ENCODE results near the gene LAIR2. TPM values are rescaled to one million over a fixed set of nuclear protein-coding genes. Genes with fewer than 3 reads are reported as not detected.

LAIR2 gene
- total RNA-seq, 2 donors from 2014 or later, result 0.83 to 14.2 TPM

GRCh38 chr19:54470991-54471782 is 31.4 kb upstream of the LAIR2 start:
- Mint-ChIP-seq H3K36me3 (ENCODE audit: insufficient read depth in 2 of 2) (no peaks in the 10 kb centered on the region), H3K4me1 (ENCODE audit: low read depth) (peaks cover 22% of the 10 kb centered on the region), H3K27ac (no peak overlapping the region), H3K4me3 (peak overlapping the region; percentile 43 to 59), H3K9me3 (no peaks in the 10 kb centered on the region), H3K27me3 (ENCODE audit: low read depth) (peaks cover 34% of the 10 kb centered on the region)
- DNase-seq (no peak), ATAC-seq (replicated peaks in 1 of 2) (peak; percentile 53 to 56)

- H3K4me1 Mint-ChIP-seq (ENCODE audit: low read depth), result peaks cover 22% of the 10 kb centered on the region
- H3K36me3 Mint-ChIP-seq (ENCODE audit: insufficient read depth in 2 of 2), result no peaks in the 10 kb centered on the region
- peak within 1 kb of the TSS; percentile 1 to 2 for H3K4me3 Mint-ChIP-seq
- H3K27me3 Mint-ChIP-seq (ENCODE audit: low read depth), result peaks cover 55% of the 10 kb centered on the region
- ATAC-seq (replicated peaks in 1 of 2), result peak in 1 of 2 donors; percentile 15
- DNase-seq, result no peak
- no peak within 1 kb of the TSS for H3K27ac Mint-ChIP-seq
- no peaks in the 10 kb centered on the region for H3K9me3 Mint-ChIP-seq
Measured at GRCh38 chr19:54473071-54473891, 29.4 kb upstream of the LAIR2 start, which contains the start of gene CDC42EP5. CDC42EP5 (minus strand) TSS chr19:54473296; CDS start chr19:54465547, 7,749 bp downstream.

- Mint-ChIP-seq H3K27me3 (ENCODE audit: low read depth) (peaks cover 55% of the 10 kb centered on the region), H3K4me1 (ENCODE audit: low read depth) (peaks cover 22% of the 10 kb centered on the region), H3K9me3 (no peaks in the 10 kb centered on the region), H3K36me3 (ENCODE audit: insufficient read depth in 2 of 2) (no peaks in the 10 kb centered on the region), H3K27ac (no peak overlapping the region), H3K4me3 (no peak overlapping the region)
- DNase-seq, result no peak
- ATAC-seq (replicated peaks in 1 of 2), result no peak
Measured at GRCh38 chr19:54473892-54474372, 28.7 kb upstream of the LAIR2 start.

- DNase-seq (no peak), ATAC-seq (replicated peaks in 1 of 2) (no peak)
- no peak overlapping the region for H3K27ac Mint-ChIP-seq
- no peak overlapping the region for H3K4me3 Mint-ChIP-seq
- H3K9me3 Mint-ChIP-seq, result no peaks in the 10 kb centered on the region
- H3K36me3 Mint-ChIP-seq (ENCODE audit: insufficient read depth in 2 of 2), result no peaks in the 10 kb centered on the region
- H3K27me3 Mint-ChIP-seq (ENCODE audit: low read depth), result peaks cover 49% of the 10 kb centered on the region
- peaks cover 11% of the 10 kb centered on the region for H3K4me1 Mint-ChIP-seq (ENCODE audit: low read depth)
Measured at GRCh38 chr19:54475706-54476105, 26.9 kb upstream of the LAIR2 start.

- Mint-ChIP-seq H3K4me3 (no peak overlapping the region), H3K27me3 (ENCODE audit: low read depth) (peaks cover 57% of the 10 kb centered on the region), H3K36me3 (ENCODE audit: insufficient read depth in 2 of 2) (no peaks in the 10 kb centered on the region), H3K4me1 (ENCODE audit: low read depth) (peaks cover 17% of the 10 kb centered on the region), H3K27ac (no peak overlapping the region), H3K9me3 (no peaks in the 10 kb centered on the region)
- ATAC-seq (replicated peaks in 1 of 2), result no peak
- no peak for DNase-seq
Measured at GRCh38 chr19:54477650-54478049, 25.0 kb upstream of the LAIR2 start.

GRCh38 chr19:54478677-54479266 is 23.9 kb upstream of the LAIR2 start:
- Mint-ChIP-seq H3K4me3 (no peak overlapping the region), H3K9me3 (no peaks in the 10 kb centered on the region), H3K27ac (no peak overlapping the region), H3K4me1 (ENCODE audit: low read depth) (peaks cover 8% of the 10 kb centered on the region), H3K27me3 (ENCODE audit: low read depth) (peaks cover 48% of the 10 kb centered on the region), H3K36me3 (ENCODE audit: insufficient read depth in 2 of 2) (no peaks in the 10 kb centered on the region)
- DNase-seq, result no peak
- peak in 1 of 2 donors; percentile 36 for ATAC-seq (replicated peaks in 1 of 2)

GRCh38 chr19:54480051-54480450 is 22.6 kb upstream of the LAIR2 start:
- no peak for DNase-seq
- no peaks in the 10 kb centered on the region for H3K36me3 Mint-ChIP-seq (ENCODE audit: insufficient read depth in 2 of 2)
- peaks cover 8% of the 10 kb centered on the region for H3K4me1 Mint-ChIP-seq (ENCODE audit: low read depth)
- H3K9me3 Mint-ChIP-seq, result no peaks in the 10 kb centered on the region
- no peak overlapping the region for H3K27ac Mint-ChIP-seq
- peaks cover 52% of the 10 kb centered on the region for H3K27me3 Mint-ChIP-seq (ENCODE audit: low read depth)
- no peak overlapping the region for H3K4me3 Mint-ChIP-seq
- ATAC-seq (replicated peaks in 1 of 2), result no peak

GRCh38 chr19:54481326-54481930 is 21.2 kb upstream of the LAIR2 start:
- Mint-ChIP-seq H3K36me3 (ENCODE audit: insufficient read depth in 2 of 2) (no peaks in the 10 kb centered on the region), H3K4me3 (no peak overlapping the region), H3K27ac (no peak overlapping the region), H3K27me3 (ENCODE audit: low read depth) (peaks cover 55% of the 10 kb centered on the region), H3K9me3 (no peaks in the 10 kb centered on the region), H3K4me1 (ENCODE audit: low read depth) (peaks cover 13% of the 10 kb centered on the region)
- ATAC-seq (replicated peaks in 1 of 2) (peak; percentile 43 to 58), DNase-seq (peak; percentile 47)

- no peak for ATAC-seq (replicated peaks in 1 of 2)
Measured at GRCh38 chr19:54482889-54483288, 19.7 kb upstream of the LAIR2 start.

GRCh38 chr19:54484451-54484850 is 18.2 kb upstream of the LAIR2 start:
- Mint-ChIP-seq H3K4me1 (ENCODE audit: low read depth) (peaks cover 13% of the 10 kb centered on the region), H3K9me3 (no peaks in the 10 kb centered on the region), H3K36me3 (ENCODE audit: insufficient read depth in 2 of 2) (no peaks in the 10 kb centered on the region), H3K27me3 (ENCODE audit: low read depth) (peaks cover 33% of the 10 kb centered on the region), H3K4me3 (no peak overlapping the region), H3K27ac (no peak overlapping the region)
- DNase-seq (no peak), ATAC-seq (replicated peaks in 1 of 2) (no peak)

More at GRCh38 chr19:54482889-54483288, 19.7 kb upstream of the LAIR2 start:
- Mint-ChIP-seq H3K9me3 (no peaks in the 10 kb centered on the region), H3K36me3 (ENCODE audit: insufficient read depth in 2 of 2) (no peaks in the 10 kb centered on the region), H3K4me3 (no peak overlapping the region), H3K27me3 (ENCODE audit: low read depth) (peaks cover 41% of the 10 kb centered on the region), H3K27ac (no peak overlapping the region), H3K4me1 (ENCODE audit: low read depth) (peaks cover 13% of the 10 kb centered on the region)
- DNase-seq, result no peak

- no peaks in the 10 kb centered on the region for H3K36me3 Mint-ChIP-seq (ENCODE audit: insufficient read depth in 2 of 2)
- H3K4me1 Mint-ChIP-seq (ENCODE audit: low read depth), result peaks cover 13% of the 10 kb centered on the region
- DNase-seq (no peak), ATAC-seq (replicated peaks in 1 of 2) (no peak)
- H3K9me3 Mint-ChIP-seq, result no peaks in the 10 kb centered on the region
- no peak overlapping the region for H3K27ac Mint-ChIP-seq
- peaks cover 27% of the 10 kb centered on the region for H3K27me3 Mint-ChIP-seq (ENCODE audit: low read depth)
- no peak overlapping the region for H3K4me3 Mint-ChIP-seq
Measured at GRCh38 chr19:54485851-54486250, 16.8 kb upstream of the LAIR2 start.

- Mint-ChIP-seq H3K27ac (no peak overlapping the region), H3K36me3 (ENCODE audit: insufficient read depth in 2 of 2) (no peaks in the 10 kb centered on the region), H3K27me3 (ENCODE audit: low read depth) (peaks cover 21% of the 10 kb centered on the region), H3K4me3 (no peak overlapping the region), H3K9me3 (no peaks in the 10 kb centered on the region), H3K4me1 (ENCODE audit: low read depth) (peaks cover 6% of the 10 kb centered on the region)
- no peak for DNase-seq
- ATAC-seq (replicated peaks in 1 of 2), result no peak
Measured at GRCh38 chr19:54489341-54489740, 13.3 kb upstream of the LAIR2 start.
